Right lobe of liver (tissue), 6 donors: ENCODE measurements around the gene PGAM2. TPM values are rescaled to one million over a fixed set of nuclear protein-coding genes. Genes with fewer than 3 reads are reported as not detected.

Source experiments
- ATAC-seq, 4 donors: fragments of 200-7000 bp; cut with Tn5 transposase; one replicate each; pipeline ENCODE4 v1.9.1; 2020; ENCODE audit warnings: mild to moderate bottlenecking in 4 of 4, moderate library complexity in 4 of 4
- DNase-seq, 3 donors: peaks; one replicate each; pipeline ENCODE4 v3.0.0-alpha.2; 2020
- H3K27ac ChIP-seq, 3 donors: fragments of 200-600 bp; one replicate each; pipeline ENCODE4 v1.8.0; 2022
- H3K27me3 ChIP-seq, 2 donors: fragments of 200-600 bp; one replicate each; pipeline ENCODE4 v1.8.0; 2022
- H3K36me3 ChIP-seq, 4 donors: fragments of 200-600 bp; sonication (generic) in 1 of 4; one replicate each; pipeline versions ENCODE4 v1.5.1 to v1.8.0; 2017 to 2022; ENCODE audit warnings: control low read depth in 1 of 4
- H3K4me1 ChIP-seq, 4 donors: fragments of 200-600 bp; sonication (generic) in 1 of 4; one replicate each; pipeline versions ENCODE4 v1.5.1 to v1.8.0; 2017 to 2022; ENCODE audit warnings: control low read depth in 1 of 4
- H3K4me3 ChIP-seq, 3 donors: fragments of 200-600 bp; one replicate each; pipeline ENCODE4 v1.8.0; 2022
- H3K9me3 ChIP-seq, 4 donors: fragments of 200-600 bp; sonication (generic) in 1 of 4; one replicate each; pipeline versions ENCODE4 v1.5.1 to v1.8.0; 2017 to 2022; ENCODE audit warnings: control low read depth in 1 of 4
- POLR2A ChIP-seq: fragments of 450-650 bp; IDR thresholded peaks from one replicate; pipeline ENCODE4 v1.6.1; 2017; ENCODE audit warnings: antibody characterized with exemption, mild to moderate bottlenecking
- WGBS: methylation state at CpG from one replicate; pipeline ENCODE4 v1.1.6; 2018; ENCODE audit warnings: low coverage, low lambda C conversion rate; ENCODE audit not compliant: insufficient coverage; ENCODE audit errors: missing lambda C conversion rate; 5-methylcytosine and 5-hydroxymethylcytosine counted together
- intact Hi-C, 2 donors: fragments of 100-400 bp; cut with DNase I; formaldehyde crosslinking; loops; one replicate each; pipeline versions ENCODE4 v1.11.2 to v1.14.1; 2022
- total RNA-seq, 6 experiments: library from RNA; depleted of rRNA in 2 of 6; stranded (reverse); fragments of >200 nt in 2 of 6; fragmentation: NEBNext Ultra II Directional in 3 of 6; extraction: Animal tissue kit (Norgen Biotek cat#: 25700) in 3 of 6; gene quantifications; one replicate each; pipeline versions ENCODE4 v1.1.0 to v1.2.4, GENCODE V29; 2016 to 2023
- TF ChIP-seq, protein P1 (sequence below), 4 donors: fragments of 200-600 bp in 3 of 4; fragments of 450-650 bp in 1 of 4; IDR thresholded peaks; one replicate each; pipeline versions ENCODE4 v1.5.1 to v1.8.0; 2016 to 2022; ENCODE audit warnings: antibody characterized with exemption in 4 of 4, mild to moderate bottlenecking in 2 of 4
- donor health status: DM: no; HTN: yes; CAD: no.
- donor health status: DM: no; HTN: no; CAD: no.
- donor health status: DM: no; HTN: no; CAD: no.
- donor health status: DM: no; HTN: yes; CAD: no.
- donor health status: DM: no; HTN: yes; CAD: no.

PGAM2 gene
- total RNA-seq, 6 experiments from 2014 or later = 0.31 to 0.56 (median 0.46) TPM; not detected in 3

DNA sequence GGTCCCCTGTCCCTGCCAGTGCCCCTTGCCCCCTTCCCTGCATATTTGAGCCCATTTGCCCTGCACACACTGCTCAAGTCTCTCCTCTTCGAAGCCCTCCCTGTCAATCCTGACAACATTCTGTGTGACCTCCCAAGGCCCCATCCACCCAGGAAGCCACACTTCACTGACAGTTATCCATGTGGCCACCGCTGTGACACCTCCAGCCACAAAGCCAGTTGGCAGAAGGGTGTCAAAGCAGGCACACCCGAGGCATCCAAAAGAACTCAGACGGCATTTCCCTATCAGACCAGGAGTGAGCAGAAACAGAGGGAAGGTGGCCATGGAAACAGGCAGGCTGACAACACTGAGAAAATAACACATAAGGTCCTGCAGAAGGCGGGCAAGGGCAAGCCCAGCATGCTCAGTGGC lies 12.3 kb upstream of the PGAM2 start:
- TF ChIP-seq POLR2A = no peak
- TF ChIP-seq, protein P1, sequence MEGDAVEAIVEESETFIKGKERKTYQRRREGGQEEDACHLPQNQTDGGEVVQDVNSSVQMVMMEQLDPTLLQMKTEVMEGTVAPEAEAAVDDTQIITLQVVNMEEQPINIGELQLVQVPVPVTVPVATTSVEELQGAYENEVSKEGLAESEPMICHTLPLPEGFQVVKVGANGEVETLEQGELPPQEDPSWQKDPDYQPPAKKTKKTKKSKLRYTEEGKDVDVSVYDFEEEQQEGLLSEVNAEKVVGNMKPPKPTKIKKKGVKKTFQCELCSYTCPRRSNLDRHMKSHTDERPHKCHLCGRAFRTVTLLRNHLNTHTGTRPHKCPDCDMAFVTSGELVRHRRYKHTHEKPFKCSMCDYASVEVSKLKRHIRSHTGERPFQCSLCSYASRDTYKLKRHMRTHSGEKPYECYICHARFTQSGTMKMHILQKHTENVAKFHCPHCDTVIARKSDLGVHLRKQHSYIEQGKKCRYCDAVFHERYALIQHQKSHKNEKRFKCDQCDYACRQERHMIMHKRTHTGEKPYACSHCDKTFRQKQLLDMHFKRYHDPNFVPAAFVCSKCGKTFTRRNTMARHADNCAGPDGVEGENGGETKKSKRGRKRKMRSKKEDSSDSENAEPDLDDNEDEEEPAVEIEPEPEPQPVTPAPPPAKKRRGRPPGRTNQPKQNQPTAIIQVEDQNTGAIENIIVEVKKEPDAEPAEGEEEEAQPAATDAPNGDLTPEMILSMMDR (IDR thresholded peaks at IDR 0.05) = no peak
- Histone ChIP-seq H3K4me1 (peaks cover 0 to 43% (median 15%) of the 10 kb centered on the region in 4 donors), H3K27me3 (no peaks in the 10 kb centered on the region), H3K36me3 (peaks cover 0 to 27% (median 4%) of the 10 kb centered on the region in 4 donors), H3K4me3 (no peak overlapping the region), H3K9me3 (no peaks in the 10 kb centered on the region), H3K27ac (no peak overlapping the region)
- peak in 1 of 3 donors; percentile 40 for DNase-seq
- no peak for ATAC-seq
- intact Hi-C loops = no loop called here
- WGBS = 85% methylated on average over 3 of the region's 5 CpGs

- Histone ChIP-seq H3K36me3 (peaks cover 0 to 33% (median 4%) of the 10 kb centered on the region in 4 donors), H3K27me3 (no peaks in the 10 kb centered on the region), H3K27ac (peak overlapping the region in 2 of 3 donors; percentile 68 to 74), H3K9me3 (no peaks in the 10 kb centered on the region), H3K4me3 (no peak overlapping the region), H3K4me1 (peaks cover 0 to 48% (median 17%) of the 10 kb centered on the region in 4 donors)
- TF ChIP-seq, protein P1 (IDR thresholded peaks at IDR 0.05) = no peak
- TF ChIP-seq POLR2A = no peak
- no peak for ATAC-seq
- intact Hi-C loops = no loop called here
- 71% methylated on average over 1 of the region's 9 CpGs for WGBS
- DNase-seq = no peak
Observed at GRCh38 chr7:44077061-44077460, 11.7 kb upstream of the PGAM2 start.

GRCh38 chr7:44076101-44076895 lies 10.9 kb upstream of the PGAM2 start:
- WGBS = 55% methylated on average over 10 of the region's 20 CpGs
- Histone ChIP-seq H3K4me1 (peaks cover 0 to 46% (median 19%) of the 10 kb centered on the region in 4 donors), H3K27ac (peak overlapping the region in 2 of 3 donors; percentile 68 to 74), H3K9me3 (no peaks in the 10 kb centered on the region), H3K4me3 (no peak overlapping the region), H3K27me3 (no peaks in the 10 kb centered on the region), H3K36me3 (peaks cover 0 to 33% (median 4%) of the 10 kb centered on the region in 4 donors)
- ATAC-seq (peak; percentile 75 to 83 (median 81)), DNase-seq (peak; percentile 90 to 94 (median 92))
- intact Hi-C loops = no loop called here
- TF ChIP-seq POLR2A = no peak

DNA sequence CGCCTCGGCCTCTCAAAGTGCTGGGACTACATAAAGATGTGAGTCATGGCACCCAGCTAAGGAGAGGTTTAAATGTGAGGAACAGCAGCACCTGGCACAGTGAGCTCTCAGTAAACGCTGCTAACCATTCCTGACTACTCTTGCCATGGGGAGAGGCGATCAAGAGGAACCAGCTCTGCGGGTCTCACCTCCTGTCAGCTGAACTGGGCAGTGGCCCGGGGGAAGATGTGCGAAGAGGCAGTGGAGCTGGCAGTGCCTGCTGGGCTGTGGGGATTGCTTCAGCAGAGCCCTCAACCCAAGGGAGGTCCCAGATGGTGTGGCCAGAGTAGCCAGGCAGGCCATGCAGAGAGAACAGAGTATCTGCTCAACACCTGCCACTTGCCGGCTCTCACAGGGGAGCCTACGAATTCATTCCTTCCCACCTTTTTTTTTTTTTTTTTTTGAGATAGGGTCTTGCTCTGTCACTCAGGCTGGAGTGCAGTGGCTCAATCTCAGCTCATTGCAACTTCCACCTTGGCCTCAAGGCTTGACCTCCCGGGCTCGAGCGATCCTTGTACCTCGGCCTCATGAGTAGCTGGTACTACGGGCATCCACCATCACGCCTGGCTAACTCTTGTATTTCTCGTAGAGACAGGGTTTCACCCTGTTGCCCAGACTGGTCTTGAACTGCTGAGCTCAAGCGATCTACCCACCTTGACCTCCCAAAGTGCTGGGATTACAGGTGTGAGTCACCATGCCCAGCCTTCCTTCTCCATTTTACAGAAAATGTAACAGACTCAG lies 10.1 kb upstream of the PGAM2 start:
- peaks cover 0 to 33% (median 4%) of the 10 kb centered on the region in 4 donors for H3K36me3 ChIP-seq
- peak in 1 of 3 donors; percentile 46 for DNase-seq
- no peak for ATAC-seq
- peaks cover 0 to 43% (median 19%) of the 10 kb centered on the region in 4 donors for H3K4me1 ChIP-seq
- intact Hi-C loops = no loop called here
- 88% methylated on average over 2 of the region's 17 CpGs for WGBS
- H3K27ac ChIP-seq = peak overlapping the region in 2 of 3 donors; percentile 68 to 74
- no peak overlapping the region for H3K4me3 ChIP-seq
- H3K27me3 ChIP-seq = no peaks in the 10 kb centered on the region
- TF ChIP-seq POLR2A = no peak
- TF ChIP-seq, protein P1 (IDR thresholded peaks at IDR 0.05) = no peak
- no peaks in the 10 kb centered on the region for H3K9me3 ChIP-seq
